GM21825 (cell line): Measurements from ENCODE around the gene FOXE1.

Experiments
- ATAC-seq: cut with Tn5 transposase; IDR thresholded peaks from one replicate; pipeline ENCODE4 v1.9.1; 2021; ENCODE audit warnings: mild to moderate bottlenecking, moderate library complexity; ENCODE audit not compliant: unreplicated experiment

The FOXE1 gene

DNA sequence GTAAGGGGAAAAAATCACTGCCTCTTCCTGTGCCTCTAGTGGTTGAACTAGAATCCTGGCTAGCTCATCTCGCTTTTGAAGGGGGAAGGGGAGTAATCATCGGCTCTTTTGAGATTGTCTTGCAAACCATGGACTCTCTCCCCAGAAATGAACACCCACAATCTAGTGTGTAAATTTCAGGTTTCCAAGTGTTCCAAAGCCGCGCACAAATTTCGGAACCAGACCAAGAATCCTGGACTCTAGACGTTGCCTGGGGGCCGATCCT lies 4.9 kb upstream of the FOXE1 start:
- no peak for ATAC-seq

DNA sequence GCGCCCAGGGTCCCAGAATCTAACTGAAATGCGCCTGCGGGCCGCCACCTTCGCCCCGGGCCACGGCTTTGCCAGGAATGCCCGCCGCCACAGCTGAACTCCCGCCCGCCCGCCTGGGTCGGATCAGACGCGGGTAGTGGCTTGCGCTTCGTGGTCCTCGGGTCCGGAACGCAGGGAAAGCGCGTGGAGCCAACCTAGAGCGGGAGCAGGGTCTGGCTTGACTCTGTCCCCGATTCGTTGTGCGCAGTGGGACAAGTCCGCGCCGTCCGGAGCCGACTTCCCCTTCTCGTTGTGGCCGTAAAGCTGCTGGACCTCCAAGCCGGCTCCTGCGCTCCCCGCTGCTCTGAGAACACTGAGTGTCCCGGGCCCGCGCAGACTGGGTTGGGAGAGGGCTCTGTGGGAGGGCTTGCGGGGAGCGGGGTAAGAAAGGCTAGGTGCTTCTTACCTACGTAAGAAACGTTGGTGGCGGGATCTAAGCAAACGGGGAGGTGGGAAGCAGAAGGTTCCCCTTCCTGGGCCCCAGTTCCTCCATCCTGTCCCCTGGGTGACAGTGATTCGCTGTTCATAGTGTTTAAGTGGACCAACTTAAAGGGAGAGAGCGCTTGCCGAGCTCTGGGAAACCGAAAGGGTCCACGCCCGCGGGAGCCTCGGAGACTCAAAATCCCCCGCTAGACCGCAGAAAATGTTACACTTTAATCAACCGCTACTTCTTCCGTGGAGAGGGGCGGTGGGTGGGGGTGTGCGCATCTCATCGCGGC lies 4.4 kb upstream of the FOXE1 start:
- no peak for ATAC-seq

DNA sequence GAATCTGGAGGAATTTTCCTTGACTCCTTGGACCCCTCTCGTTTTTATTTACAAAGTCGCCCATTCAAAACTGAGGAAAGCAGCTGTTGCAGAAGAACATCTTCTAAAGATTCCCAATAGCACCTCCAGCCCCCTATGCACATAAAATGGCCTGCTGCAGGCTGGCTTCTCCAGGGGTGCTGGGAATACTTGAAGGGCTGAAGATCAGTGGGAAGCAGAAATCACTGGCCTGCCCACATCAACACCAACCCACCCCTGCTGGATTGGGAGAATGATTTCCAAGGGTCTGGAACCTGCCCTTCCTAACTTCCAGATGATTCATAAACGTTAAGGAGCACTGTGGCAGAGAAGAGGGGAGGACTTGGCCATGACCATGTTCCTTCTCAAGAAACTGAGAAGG lies 3.0 kb upstream of the FOXE1 start:
- no peak for ATAC-seq

DNA sequence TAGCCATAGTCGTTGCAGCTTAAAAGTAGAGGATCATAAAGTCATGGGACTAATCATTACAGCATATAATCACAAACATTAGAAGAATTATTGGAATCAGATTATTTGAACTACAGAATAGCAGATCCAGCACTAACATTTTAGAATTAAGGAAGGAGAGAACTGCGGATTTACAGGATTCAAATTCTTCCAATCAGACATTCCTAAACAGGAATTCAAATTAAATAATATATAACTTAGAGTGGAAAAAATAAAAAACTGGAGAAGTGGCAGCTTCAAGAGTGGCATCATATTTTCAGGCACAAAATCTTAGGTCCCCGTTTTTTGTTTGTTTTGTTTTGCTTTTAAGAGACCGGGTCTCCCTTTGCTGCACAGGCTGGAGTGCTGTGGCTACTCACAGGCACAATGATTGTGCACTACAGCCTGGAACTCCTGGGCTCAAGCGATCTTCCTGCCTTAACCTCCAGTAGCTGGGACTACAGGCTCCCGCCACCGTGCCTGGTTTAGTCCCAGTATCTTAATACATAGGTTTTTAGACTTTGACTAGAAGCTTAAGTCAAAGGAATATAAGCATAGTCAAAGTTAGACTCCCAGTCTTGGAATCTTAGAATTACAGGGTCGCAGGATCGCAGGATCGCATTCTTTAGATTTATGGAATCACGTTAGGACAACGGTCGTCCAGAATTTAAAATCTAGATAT lies 2.1 kb upstream of the FOXE1 start:
- no peak for ATAC-seq

DNA sequence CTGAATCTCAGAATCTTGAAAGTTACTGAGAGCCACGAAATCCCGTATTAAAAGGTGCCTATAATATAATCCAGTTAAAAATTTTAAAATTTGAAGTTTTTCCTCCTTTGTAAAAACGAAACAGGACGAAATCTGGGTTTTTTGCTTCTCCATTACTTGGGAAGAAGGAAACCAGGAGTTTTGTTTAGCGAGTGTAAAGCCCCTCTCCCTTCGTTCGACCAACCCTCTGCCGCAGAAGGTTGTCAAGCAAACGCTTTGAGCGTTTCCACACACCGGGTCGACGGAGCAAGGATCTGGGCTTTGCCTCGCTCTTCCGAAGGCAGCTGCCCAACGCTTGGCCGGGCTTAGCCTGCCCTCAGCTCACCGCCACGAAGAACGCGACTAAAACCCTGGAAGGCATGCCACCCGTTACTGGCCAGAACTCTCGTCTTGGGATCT lies 1.6 kb upstream of the FOXE1 start:
- no peak for ATAC-seq

DNA sequence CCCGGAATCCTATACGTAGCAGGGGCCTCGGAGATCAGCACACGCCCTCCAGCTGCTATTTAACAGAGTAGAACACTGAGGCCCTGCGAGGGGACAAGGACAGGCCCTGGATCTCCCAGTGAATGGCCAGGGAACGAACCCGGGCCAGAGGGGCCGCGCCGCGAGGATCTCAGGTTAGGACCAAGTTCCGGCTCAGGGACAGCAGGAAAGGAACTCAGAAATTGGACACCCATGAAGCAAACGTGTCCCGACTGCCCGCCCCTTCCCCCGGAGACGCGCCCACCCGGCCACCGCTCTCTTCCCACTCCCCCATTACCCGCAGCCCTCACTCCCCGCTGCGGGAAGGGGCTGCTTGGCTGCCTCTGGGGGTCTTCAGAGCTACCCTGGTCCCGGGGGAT lies 1.0 kb upstream of the FOXE1 start:
- ATAC-seq, result no peak

DNA sequence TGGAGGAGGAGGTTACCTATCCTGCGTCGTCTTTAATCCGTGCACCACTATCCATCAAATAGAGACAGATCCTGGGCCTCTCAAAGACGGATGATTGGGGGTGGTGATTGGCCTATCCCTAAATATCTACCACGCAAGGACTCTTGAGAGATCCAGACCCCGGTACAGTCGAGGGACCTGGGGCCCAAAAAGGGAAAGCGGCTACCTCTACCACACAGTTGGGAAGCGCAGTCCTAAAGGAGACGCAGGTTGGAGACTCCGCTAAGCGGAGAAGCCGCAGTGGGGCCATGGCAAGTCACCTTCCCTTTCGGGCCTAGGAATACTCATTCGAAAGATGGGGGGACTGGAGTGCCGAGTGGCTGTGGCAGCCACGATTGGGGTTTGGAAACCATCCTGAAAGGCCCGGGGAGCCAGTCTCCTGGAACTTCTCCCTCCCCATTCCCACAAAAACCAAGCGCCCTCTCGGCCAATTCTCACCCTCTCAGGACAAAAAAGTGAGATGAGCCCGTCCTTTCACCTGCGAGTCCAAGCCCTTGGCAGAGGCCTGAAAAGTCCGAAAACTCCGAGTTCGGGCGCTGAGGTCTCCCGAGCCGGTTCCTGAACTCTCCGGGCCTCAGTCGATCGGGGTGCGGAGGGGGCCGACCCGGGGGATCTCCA lies 499 bp upstream of the FOXE1 start:
- ATAC-seq, result no peak

DNA sequence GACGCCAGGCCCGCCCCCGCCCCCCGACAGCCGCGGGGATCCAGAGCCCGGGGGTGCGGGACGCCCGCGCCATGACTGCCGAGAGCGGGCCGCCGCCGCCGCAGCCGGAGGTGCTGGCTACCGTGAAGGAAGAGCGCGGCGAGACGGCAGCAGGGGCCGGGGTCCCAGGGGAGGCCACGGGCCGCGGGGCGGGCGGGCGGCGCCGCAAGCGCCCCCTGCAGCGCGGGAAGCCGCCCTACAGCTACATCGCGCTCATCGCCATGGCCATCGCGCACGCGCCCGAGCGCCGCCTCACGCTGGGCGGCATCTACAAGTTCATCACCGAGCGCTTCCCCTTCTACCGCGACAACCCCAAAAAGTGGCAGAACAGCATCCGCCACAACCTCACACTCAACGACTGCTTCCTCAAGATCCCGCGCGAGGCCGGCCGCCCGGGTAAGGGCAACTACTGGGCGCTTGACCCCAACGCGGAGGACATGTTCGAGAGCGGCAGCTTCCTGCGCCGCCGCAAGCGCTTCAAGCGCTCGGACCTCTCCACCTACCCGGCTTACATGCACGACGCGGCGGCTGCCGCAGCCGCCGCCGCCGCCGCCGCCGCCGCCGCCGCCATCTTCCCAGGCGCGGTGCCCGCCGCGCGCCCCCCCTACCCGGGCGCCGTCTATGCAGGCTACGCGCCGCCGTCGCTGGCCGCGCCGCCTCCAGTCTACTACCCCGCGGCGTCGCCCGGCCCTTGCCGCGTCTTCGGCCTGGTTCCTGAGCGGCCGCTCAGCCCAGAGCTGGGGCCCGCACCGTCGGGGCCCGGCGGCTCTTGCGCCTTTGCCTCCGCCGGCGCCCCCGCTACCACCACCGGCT lies 1.0 kb downstream of the FOXE1 start:
- ATAC-seq, result no peak

DNA sequence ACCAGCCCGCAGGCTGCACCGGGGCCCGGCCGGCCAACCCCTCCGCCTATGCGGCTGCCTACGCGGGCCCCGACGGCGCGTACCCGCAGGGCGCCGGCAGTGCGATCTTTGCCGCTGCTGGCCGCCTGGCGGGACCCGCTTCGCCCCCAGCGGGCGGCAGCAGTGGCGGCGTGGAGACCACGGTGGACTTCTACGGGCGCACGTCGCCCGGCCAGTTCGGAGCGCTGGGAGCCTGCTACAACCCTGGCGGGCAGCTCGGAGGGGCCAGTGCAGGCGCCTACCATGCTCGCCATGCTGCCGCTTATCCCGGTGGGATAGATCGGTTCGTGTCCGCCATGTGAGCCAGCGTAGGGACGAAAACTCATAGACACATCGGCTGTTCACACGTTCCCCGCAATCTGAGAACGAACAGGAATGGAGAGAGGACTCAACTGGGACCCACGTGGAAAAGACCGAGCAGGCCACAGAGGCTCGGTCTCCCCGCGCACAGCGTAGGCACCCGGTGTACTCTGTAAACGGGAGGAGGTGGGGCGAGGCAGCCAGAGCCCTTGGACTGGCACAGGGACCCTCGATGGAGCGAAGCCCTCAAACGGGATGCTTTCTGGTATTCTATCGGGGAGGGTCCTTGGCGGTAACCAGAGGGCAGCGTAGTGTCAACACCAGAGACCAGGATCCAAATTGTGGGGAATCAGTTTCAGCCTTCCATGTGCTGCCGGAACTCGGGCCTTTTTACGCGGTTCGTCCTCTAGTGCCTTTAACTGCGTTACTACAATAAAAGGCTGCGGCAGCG lies 1.9 kb downstream of the FOXE1 start:
- ATAC-seq, result no peak

DNA sequence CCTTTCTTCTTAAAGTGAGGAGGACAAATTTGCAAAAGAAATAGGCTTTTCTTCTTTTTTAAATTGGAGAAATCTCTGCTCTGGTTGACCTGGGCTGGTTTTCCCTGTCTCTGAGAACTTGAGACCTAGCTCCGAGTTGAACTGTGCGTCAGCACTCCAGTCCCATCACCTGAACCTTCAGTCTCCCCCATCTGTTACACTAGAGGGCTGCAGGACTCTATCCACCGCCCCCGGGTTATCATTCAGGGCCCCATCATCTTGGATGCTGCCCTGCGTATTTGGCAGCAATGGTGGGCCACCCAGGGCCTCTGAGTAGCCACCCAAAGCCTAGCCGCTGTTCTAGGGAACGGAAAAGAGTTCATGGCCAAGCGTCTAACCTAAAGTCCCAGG lies 2.5 kb downstream of the FOXE1 start:
- no peak for ATAC-seq

DNA sequence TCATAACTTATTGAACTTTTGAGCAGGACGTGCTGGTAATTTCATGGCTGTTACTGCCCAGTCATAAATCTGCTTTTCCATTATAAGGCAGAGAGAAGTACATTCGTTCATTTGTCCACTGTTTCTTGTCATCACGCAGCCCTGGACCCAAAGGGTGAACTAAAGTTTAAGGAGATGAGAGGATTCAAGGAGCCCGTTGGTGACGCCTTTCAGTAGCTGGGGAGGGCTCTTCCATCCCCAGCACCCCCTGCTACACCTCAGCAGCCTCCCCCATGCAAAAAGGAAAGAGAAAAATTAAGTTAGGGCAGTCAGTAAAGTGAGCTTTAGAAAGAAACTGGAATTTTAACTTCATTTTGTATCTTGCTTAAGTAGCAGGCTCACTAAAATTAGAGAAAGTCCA lies 2.9 kb downstream of the FOXE1 start:
- no peak for ATAC-seq

DNA sequence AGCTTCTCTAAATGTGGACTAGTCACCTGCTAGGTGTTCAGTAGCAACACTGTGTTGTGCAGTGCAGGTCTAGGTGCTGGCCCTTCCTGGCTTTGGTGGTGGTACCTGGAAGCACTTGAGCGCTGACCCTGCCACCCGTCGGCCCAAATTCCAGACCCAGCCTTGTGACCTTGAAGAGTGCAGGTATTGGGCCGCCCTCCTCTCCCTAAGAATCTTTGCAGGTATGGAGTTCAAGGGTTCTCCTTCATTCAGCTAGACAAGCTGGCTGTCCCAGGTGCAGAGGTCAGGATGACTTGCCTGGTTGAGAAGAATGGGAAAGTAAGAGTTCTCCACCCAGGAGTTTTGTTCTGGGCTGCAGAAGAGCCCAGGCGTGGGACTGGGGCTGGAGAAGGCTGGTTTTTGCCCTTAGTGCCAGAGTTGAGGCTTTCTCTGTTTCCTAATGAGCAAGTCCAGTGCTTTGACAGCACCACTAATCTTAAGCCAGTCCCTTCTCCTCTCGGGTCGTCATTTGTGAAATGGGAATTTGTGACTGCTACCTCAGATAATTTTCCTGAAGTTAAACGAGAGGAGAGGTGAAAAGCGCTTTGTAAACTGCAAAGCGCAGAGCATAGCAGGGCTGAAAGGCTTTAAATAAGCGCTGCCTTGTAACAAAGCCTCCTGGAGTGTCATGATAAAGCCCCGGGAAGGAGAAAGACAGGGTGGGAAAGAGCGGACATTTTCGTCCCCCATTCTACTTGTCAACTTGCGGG lies 4.0 kb downstream of the FOXE1 start:
- no peak for ATAC-seq

DNA sequence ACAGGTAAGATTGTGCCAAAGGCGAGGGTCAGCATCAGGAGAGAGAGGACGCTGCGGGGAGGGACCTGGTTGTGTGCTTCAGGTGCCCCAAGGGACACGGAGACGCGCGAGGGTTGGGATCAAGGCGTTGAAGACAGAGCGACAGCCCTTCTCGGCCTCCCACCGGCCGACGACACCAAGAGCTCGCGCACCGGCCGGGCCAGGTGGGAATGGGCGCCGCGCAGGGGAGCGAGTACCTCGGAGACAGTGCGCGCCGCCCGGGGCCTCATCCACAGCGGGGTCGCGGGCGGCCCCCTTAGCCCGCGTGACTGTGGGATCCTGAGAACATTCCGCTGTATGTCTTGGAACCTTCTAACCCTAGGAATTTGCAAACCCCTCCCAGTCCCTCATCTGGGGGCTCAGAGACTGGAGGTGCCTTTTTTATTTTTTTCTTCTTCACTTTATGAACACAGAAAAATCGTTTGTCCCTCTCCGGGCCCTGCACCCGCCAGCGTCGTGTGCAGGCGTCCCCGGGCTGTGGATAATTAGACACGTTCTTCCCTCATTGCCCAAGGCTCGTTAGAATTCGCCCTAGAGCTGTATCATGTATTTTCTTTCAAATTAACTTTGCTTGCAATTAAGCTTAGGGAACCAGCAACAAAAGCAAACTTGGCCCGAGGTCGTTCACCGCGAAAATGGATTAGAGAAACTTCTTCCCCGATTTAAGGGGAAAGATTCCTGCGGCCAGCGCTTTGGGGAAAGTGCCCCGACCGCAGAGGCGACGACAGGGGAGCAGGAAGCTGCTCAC lies 4.8 kb downstream of the FOXE1 start:
- ATAC-seq, result no peak

DNA sequence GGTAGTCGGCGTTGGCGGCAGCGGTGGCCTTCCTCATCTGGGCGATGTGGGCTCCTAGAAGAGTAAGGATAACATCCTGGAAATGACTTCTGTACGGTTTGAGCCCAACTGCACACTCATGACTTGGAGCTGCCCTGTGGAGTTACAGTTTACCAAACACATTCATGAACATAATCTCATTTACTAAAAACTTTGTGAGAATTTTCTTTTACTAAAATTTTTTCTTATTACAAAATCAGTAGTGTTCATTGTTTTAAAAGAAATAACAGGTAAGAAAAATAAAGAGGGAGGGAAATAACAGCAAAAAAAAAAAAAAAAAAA lies 5.3 kb downstream of the FOXE1 start:
- ATAC-seq, result no peak

DNA sequence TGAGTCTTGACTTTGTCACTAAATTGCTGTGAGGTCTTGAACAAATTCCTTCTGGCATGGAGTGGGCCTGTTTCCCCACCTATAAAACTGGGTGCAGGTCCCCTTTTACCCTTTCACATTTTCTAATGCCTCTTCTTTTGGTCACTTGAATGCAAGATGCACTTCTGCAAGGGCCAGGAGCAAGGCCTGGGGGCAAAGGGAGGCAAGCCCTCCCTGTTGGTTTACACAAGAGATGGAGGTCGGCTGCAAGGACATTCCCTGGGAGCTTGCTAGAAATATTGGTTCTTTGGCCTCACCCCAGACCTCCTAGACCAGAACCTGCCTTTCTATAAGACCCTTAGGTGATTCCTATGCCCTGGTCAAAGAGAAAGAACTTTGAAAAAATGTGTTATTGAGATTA lies 5.8 kb downstream of the FOXE1 start:
- ATAC-seq, result no peak

DNA sequence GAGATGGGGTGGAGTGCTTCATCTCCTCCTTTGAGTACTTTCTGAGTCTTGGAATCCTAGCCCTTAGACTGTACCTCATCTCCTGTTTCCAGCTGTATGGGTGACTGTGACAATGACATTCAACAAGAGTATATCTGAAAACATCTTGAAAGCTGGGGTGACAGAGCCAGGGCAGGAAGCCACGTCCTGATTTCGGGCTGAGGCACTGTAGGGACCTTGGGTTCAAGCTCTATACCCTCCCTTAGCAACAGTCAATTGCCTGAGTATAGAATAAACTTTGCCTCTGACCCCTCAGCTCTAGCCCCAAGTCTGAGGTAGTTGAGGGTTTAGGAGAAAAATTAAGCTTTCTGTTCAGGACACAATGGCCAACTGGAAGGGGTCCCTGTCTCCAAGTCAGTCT lies 6.3 kb downstream of the FOXE1 start:
- ATAC-seq, result no peak

DNA sequence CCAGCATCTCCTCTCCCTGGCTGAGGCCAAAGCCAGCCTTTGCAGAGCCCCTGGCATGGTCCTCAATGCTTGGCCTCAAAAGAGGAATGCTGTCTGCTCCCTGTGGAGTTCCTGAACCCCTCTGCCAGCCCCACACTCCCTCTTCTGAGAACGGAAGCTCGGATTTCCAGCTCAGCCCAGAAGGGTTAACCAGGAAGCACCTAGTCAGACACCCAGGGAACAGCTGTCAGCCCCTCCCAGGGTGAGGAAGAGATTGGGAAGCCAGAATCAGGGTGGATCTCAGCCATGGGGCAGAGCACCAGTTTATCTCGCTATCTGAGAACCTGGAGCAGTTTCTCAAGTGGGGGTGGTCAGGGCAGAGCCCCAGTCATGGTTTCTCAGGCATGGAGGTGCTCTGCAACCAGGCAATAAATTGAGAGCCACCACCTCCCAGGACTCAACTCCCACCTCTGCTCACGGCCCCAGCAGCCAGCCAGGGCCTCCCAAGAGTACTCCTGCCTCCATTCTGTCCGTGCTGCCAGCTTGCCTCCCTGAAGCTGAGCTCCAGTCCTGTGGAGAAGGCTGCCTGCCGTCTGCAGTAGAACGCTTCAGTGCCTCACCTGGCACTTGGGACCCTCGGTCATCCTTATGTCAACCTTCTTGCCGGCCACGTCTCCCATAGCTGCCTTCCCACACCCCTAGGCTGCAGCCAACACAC lies 7.6 kb downstream of the FOXE1 start:
- ATAC-seq, result no peak

DNA sequence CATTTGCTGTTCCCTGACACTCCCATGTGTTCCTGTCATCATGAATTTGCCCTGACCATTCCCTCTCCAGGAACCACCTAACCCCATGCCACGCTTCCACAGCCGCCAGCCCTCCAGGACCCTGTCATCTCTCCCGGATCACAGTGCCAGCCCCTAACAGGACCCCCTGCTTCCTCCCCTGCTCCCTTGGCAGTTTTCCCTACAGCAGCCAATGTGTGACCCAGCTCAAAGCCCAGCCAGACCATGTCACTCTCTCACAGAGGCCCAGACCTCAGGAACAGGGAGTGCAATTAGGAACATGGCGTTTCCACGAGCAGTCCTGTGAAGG lies 8.1 kb downstream of the FOXE1 start:
- ATAC-seq, result no peak

DNA sequence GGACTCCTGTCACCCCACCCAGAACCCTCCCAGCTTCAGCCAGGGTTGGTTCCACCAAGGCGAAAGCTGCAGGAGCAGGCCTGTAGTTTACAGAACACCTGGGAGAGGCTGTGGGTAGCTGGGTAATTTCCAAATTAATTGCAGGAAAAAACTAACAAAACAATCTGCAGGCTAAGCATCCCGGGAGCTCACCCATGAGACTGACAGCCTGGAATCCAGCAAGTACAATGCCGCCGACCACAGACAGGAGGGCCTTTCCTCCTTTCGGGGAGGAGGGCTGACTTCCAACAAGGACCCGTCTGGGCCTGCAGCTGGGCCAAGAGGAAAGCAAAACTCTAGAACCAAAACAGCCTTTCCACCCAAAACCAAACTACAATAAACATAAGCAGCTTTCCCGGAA lies 10.3 kb downstream of the FOXE1 start:
- ATAC-seq, result no peak
